ENCODE measurements around the gene SCGN.

SCGN gene

DNA sequence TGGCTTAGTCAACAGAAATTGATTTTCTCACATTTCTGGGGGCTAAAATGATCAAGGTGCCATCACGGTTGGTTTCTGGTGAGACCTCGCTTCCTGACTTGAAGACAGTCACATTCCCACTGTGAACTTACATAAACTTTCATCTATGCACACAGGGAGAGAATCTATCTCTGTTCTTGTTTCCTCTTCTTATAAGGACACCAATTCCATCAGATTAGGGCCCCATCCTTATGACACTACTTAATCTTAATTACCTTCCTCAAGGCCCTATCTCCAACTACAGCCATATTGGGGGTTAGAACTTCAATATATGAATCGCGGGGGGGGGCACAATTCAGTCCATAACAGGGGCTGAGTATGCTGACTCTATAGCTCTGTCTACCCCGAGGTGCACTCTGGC lies 10.6 kb upstream of the SCGN start:
- DNase-seq: no peak

DNA sequence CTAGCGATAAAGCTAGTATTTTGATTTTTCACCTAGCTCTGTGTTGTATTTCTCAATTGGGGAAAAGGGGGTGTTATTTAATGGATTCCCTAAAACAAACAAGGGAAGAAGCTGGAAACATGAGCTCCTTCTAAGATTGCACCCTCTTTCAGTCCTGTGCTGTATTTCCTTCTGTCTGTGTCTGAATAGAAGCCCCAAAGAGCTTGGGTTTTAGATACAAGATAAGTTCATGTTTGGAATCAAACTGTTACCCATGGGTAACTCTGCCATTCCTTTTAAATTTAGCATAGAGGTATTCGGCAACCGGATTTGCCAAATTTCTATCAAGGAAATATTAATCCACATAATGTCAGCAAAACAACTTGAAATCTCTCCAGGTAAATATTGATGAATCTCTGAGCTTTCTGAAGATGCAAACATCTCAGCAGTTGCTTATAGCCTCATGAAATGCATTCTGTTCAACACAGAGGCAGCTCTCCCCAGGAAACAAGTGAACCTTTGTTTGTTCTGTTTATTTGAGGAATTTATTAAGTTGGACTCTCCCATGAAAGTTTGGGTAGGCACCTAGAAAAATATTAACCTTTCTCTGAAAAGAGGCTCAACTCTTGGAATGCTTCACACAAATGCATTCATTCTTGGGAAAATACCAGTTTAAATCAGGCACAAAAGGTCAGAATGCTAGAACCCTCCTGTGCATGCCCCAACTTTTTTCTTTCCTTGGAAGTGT lies 9.9 kb upstream of the SCGN start:
- DNase-seq: no peak

DNA sequence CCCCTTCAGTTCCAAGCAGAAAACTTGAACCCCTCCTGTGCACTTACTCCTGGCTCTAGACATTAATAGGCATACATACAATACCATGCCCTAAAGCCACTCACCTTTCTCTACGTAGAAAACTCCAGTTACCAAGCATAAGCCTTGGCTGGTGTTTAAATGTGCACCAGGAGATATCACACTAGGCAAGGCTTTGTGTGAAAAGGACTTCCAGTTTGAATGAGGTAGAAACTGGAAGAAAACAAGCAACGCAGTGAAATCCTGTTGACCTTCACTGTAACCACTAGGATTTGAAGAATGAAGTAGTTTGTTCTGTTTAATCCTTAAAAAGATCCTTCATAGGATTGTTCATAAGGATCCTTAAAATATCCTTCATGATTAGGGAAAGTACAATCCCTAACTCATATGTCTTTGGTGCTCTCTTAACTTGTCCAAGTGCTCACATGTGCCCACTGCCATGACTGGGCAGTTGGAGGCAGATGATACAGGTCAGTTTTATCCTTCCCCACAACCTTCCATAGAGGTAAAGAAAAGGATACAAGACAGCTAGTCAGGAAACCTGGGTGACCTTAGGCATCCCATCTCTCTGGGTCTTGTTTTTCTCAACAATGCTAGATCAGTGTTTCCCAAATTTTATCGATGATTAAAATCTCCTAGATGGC lies 9.2 kb upstream of the SCGN start:
- no peak for DNase-seq

DNA sequence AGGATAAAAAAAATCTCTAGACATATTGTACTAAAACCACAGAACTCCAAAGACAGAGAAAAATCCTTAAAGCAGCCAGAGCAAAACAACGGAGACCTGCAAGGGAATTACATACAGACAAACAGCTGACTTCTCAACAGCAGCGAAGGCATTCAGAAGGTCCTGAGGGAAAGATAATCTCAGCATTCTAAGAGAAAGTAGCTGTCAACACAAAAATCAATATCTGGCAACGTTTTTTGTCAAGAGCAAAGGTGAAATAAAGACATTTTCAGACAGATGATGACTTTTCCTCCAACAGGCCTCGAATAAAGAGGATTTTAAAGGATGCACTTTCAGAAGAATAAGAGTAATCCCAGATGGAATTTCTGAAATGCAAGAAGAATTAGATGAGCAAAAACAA lies 6.1 kb upstream of the SCGN start:
- no peak for DNase-seq

DNA sequence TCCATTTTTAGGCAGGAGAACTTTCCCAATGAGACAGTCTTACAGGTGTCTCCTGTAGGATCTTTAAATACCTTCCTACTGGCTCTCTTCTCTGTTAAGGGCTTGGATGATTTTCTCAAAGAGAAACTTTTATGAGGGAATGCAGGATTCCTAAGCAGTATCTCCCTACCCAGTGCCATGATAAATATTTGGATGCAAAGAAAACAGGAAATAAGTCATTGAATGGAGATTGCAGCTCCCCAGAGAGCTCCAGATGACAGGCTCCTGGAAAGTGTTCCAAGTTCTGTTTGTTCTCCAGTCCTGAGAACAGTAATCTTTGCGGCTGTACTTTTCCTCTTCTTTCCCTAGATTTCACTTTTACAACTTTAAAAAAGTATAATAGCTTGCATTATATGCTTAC lies 2.4 kb upstream of the SCGN start:
- DNase-seq: no peak

DNA sequence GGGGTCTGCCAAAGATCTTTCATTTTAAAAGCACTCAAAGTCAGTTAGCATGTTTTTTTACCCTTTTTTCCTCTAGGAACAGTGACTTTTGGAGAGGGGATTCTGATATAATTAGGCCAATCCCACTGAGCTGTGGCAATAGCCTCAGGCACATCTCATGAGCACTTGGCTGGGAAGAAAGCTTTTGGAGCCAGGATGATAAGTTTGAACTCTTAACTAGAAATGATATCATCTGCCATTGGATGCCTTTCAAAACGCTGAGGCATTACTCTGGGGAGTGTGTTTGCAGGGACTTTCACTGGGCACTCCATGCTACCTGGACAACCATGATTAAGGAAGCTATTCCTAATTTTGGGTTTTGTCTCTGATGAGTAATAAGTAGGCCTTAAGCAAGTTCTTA lies 3.7 kb downstream of the SCGN start:
- DNase-seq: no peak

DNA sequence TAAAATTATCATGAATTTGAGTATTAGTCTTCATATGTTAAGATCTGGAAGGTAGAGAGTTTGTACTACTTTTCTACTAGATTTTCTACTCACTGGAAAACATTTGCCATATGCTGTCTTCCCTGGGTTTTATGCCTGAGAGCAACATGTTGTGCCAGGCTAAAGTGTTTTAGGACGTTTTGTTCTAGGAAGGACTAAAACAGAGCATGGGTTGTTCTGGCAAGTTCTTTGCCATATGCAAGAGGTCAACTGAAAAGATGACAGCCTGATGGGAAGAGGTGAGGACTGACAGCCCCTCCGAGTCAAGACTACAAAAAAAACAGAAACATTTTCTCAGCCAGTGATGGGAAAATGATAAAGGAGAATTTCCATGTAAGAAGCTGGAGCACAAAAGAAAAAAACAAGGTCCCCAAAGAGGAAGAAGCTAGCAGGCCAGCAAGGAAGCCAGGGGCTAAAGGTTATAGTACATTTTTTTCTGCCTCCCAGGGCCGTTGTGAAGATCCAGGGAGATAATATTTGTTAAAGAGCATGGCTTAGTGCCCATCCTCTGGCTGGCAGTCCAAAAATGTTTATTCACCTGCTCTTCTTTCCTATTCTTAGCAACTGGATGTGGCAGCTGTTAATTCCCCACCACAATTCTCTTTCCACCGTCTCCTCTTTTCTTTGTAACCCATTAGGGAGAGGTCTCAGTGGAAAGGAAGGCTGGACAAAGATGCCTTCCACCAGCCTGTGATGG lies 7.8 kb downstream of the SCGN start:
- no peak for DNase-seq

DNA sequence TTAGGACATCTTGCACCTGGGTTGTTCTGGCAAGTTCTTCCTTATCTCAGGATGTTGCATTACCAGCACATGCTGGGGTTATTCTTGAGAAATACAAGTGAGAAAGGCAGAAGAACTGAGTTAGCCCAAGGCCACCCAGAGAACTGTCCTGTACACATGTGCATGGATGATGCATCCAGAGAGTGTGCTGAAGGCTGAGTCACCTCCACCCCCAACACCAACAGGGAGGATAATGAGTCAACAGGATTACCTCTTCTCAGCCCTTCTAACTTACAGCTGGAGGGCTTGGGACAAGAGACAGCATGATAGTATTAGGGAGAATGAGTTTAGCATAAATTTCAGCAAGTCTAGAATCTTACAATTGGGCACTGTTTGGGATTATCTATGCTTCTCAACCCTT lies 8.5 kb downstream of the SCGN start:
- DNase-seq: no peak

DNA sequence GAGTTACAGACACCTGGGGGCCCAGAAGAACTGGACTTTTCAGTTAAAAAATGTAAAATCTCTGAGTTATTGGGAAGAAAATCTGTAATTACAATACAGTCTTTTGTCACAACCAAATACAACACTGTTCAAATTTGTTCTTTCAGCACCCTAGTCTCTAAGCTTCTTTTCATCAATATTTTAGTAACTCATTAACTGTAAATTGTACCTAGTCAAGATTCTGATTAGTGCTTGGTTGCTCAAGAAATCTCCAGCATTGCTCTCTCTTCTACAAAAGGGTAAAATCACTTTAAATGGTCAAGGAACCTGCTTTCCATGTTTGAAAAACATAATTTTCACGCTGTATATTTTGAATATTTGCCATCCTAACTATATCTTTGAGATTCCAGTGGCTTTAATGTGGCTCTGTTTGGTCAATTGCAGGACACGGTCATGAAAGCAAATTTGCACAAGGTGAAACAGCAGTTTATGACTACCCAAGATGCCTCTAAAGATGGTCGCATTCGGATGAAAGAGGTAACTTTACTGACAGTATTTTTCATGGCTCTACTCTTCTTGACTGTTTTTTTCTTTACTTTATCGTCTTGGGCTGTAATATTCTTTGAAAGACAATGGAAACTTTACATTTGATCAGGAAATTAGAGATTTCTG lies 9.2 kb downstream of the SCGN start:
- no peak for DNase-seq

DNA sequence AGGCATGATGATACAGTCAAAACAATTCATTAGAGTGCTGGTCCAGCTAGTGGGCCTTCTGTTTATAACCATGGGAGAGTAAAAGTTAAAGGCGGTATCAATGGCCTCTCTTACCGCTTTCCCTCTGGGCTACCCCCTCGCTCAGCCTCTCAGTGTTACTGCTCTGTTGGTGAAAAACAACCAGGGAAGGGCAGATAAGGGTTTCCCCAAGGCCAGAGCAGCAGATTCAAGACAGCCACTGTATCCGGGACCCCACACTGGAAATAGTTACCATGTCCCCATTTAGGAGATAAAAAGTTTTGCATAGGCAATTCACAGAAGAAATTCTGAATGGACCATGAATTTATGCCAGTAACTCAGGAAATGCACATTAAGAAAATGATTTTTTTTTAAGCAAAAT lies 13.4 kb downstream of the SCGN start:
- no peak for DNase-seq

DNA sequence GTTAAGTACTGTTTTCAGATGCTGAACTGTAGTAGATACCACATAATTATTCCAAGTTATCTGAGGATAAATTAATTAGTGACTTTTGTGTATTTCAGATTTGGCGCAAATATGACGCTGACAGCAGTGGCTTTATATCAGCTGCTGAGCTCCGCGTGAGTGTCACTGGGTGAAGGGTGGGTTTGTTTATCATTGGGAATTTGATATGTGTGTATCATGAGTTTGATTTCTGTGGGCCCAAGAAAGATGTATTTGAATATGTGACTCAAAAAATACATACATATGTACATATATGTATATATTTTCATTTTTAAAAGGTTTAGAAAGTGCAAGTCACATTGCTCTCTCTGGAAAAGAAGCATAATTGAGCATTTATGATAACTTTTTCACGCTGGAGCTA lies 17.4 kb downstream of the SCGN start:
- no peak for DNase-seq

DNA sequence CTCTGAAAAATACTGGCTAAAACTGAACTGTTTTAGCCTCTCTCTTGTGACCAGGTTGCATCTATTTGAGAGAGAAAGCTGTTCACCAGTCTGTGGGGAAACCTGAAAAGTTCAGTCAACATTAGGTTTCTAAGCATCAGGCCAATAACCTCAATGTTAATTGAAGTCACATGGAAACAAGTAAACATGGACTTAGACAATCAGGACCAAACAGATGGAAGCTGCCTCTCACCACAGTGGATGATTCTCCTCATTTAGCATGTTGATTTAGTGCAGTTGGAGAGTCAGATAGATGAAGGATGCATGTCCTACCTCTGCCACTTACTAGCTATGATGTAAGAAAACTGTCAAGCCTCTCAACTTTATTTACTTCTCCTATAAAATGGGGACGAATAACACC lies 18.2 kb downstream of the SCGN start:
- no peak for DNase-seq

DNA sequence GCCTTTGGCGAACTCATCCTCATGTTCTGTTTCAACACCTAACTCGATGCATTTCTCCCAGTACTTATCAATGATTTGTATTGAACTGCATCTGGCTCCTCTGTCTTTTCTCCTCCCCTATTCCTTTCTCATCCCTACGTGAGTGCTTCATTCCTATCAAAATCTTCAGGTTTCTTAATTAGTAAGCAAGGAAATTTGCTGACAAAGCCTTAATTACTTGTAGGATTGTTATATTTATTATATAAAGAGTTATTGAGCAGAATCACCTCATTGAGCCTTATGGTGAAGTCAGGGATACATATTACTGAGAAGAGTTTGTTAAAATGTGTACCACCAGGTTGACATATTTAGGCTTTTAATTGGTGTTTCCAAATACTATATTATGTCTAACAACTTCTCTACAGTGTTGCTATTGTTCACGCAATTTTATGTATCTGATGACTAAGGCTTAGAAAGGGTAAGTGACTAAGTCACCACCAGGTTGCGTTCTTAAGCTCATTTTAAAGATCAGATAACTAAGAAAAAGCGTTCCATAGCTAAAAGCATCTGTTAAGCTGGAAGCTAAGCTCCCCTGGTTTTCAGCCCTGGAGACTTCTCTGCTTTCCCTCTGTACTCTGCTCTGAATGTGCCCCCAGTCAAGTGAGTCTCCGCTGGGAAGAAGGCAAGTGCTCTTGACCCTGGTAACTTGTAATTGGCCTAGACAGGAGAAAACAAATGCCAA lies 18.9 kb downstream of the SCGN start:
- no peak for DNase-seq

DNA sequence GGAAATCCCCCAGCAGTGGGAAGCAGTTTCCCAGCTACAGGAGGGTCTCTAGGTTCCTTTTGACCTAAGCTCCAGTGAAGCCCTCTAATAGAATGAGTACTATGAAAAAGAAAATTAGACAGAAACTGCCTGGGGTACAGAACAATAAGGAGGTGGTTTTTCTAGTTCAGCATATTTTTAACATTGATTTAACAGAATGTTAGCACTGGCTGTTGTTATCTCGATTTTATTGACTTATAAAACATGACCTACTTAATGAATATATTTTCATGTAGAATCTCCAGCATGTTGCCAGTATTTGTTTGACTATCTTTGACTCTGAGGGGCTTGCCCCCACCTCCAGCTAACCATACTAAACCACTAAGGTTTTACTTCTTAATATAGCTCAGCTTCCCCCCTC lies 19.6 kb downstream of the SCGN start:
- DNase-seq: no peak

DNA sequence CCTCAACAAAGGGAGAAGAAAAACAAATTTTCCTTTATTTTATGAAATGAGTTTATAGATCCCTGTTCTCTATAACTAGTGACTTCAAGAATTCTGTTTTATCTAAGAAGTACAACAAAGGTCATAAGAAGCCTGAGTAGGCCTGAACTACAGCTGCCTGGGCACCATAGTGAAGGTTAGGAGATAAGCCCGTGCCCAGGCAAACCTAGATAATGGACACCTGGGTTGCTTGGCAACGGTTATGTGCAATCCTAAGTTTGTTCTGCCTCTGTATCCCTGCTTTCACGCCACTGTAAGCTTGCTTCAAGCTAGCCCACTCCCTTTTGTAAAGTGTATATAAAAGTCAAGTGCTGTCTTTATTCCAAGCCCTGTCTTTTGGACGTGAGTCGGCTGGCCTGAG lies 23.2 kb downstream of the SCGN start:
- no peak for DNase-seq

DNA sequence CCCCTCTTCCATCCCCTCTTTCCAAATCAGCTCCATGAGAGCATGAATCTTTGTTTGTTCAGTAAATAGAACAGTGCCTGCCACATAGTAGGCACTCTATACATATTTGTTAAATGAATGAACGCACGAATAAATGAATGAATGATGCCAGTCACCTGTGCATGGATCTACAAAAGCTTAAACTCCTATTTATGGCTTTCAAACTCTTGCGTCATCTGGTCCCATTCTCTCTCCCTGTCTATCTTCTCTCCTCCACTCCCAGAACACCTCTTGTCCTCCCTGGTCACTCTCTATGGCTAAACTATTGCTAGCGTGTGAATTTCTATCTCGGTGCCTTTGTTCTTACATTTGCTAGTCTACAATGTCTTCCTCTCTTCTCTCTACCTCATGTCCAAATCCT lies 24.8 kb downstream of the SCGN start:
- DNase-seq: no peak

DNA sequence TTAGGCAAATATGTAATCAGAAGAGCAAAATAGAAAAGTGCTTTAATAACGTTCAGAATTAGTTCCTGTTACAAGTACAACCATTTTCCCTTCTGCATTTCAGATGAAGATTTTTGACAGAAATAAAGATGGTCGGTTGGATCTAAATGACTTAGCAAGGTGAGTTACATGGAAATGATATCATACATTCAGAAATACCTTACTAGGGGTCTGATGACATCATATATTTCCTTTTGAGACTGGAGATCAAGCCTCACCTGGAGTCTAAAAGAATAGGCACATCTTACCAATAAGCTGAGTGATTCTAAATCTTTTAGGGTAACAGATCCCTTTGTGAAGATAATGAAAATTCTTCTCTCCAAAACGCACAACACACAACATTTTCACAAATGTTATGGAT lies 29.8 kb downstream of the SCGN start:
- DNase-seq: no peak

DNA sequence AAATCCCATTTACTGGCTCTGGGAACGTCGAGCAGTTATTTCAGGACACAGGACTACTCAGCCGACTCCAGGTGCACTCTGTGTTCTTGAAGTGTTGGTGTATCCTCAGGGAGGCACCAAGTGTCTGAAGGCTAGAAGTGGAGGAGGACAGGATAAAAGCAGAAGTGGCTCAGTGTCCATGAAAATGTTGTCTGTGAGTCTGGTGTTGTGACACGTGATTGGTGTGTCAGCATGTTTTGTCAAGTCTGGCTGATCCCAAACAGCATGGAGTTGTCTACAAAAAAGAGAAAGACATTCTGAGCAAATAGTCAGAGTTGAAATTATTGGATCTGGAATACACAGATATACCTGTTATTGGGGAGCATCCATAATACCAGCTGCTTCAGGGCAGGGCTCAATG lies 30.3 kb downstream of the SCGN start:
- DNase-seq: no peak

DNA sequence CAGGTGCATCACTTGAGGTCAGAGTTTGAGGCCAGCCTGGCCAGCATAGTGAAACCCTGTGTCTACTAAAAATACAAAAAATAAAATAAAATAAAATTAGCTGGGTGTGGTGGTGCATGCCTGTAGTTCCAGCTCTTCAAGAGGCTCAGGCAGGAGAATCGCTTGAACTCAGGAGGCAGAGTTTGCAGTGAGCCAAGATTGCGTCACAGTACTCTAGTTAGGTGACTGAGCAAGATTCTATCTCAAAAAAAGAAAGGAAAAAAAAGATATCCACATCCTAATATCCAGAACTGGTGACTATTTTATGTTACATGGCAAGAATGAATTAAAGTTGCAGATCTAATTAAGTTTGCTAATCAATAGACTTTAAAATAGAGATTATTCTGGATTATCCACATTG lies 32.5 kb downstream of the SCGN start:
- DNase-seq: no peak

DNA sequence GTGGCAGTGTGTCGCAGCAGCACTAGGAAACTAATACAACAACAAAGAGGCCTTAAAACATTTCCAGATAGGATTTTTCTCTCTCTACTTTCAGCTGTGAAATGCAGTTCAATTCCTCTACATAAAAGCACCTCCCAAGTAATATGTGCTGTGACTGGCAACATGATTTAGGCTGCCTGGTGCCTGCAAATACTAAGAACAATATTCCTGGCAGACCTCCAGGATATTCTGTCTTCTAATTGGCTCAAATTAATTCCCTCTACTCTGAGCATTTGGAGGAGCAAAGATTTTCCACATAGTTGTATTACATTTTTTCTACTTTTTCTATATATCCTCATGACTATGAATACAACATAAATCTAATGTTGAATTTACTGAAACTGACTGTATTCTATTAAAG lies 33.2 kb downstream of the SCGN start:
- DNase-seq: no peak

DNA sequence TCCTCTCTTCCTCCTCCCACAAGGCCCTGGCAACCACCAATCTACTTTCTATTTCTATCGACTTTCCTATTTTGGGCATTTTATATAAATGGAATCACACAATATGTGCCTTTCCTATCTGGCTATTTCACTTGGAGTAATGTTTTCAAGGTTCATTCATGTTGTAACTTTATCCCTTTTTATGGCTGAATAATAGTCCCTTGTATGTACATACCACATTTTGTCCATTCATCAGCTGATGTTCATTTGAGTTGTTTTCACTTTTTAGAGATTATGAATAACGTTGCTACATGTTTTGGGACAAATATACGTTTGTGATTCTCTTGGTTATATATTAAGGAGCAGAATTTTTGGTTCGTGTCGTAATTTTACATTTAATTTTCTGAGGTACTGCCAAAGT lies 33.9 kb downstream of the SCGN start:
- DNase-seq: no peak

DNA sequence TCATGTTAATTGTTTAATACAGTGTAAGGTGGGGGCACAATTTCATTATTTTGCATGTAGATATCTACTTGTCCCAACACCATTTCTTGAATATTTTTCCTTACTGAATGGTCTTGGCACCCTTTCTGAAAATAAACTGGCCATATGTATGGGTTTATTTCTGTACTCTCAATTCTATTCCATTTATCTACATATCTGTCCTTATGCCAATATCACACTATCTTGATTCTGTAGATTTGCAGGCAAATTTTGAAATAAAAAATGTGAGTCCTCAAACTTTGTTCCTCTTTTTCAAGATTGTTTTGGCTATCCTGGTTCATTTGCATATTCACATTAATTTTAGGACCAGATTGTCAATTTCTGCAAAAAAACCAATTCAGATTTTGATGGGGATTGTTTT lies 34.8 kb downstream of the SCGN start:
- no peak for DNase-seq

DNA sequence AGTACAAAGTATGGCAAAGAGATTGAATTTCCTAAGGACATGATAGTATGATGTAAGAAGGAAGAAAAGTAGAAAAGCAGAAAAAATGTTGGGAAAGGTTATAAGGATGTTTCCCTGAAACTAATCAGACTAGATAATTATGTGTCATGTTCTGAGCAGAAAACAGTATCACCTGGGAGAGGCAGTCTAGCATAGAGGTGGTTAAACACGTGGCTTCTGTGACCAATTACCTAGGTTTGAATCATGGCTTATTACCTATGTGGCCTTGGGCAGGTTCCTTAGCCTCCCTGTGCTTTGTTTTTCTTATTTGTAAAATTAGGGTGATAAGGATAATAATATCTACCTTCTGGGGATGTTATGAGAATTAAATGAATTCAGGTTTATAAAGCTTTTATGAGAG lies 38.0 kb downstream of the SCGN start:
- DNase-seq: no peak

Measured in KG1 (cell line).